Measurements from ENCODE around the gene TBC1D23. TPM values are rescaled to one million over a fixed set of nuclear protein-coding genes. Genes with fewer than 3 reads are reported as not detected.
"Not testable (repeated sequence)": the region's sequence is repeated elsewhere in the genome, so short reads cannot be mapped to it uniquely, and the experiment has no call there.

The TBC1D23 gene
- total RNA-seq, 1 donor from 2014 or later: 25.1 TPM

- no peak for ATAC-seq
Measured at GRCh38 chr3:100310355-100310965, 49.7 kb downstream of the TBC1D23 start.

GRCh38 chr3:100311011-100311410 is 50.2 kb downstream of the TBC1D23 start:
- no peak for ATAC-seq

GRCh38 chr3:100316641-100317069 is 55.9 kb downstream of the TBC1D23 start:
- peak; percentile 88 for ATAC-seq

GRCh38 chr3:100317912-100318311 is 57.1 kb downstream of the TBC1D23 start:
- no peak for ATAC-seq

- ATAC-seq: no peak
Measured at GRCh38 chr3:100319951-100320350, 59.2 kb downstream of the TBC1D23 start.

- ATAC-seq: no peak
Measured at GRCh38 chr3:100324044-100324443, 63.3 kb downstream of the TBC1D23 start.

GRCh38 chr3:100325827-100326226 is 65.0 kb downstream of the TBC1D23 start:
- ATAC-seq: no peak

- not testable (repeated sequence) for ATAC-seq
Measured at GRCh38 chr3:100327377-100327776, 66.6 kb downstream of the TBC1D23 start.

GRCh38 chr3:100329800-100330489 is 69.2 kb downstream of the TBC1D23 start:
- ATAC-seq: no peak

- ATAC-seq: no peak
Measured at GRCh38 chr3:100330651-100331050, 69.9 kb downstream of the TBC1D23 start.

- no peak for ATAC-seq
Measured at GRCh38 chr3:100331660-100332059, 70.9 kb downstream of the TBC1D23 start.

GRCh38 chr3:100333051-100333450 is 72.3 kb downstream of the TBC1D23 start:
- no peak for ATAC-seq

- no peak for ATAC-seq
Measured at GRCh38 chr3:100333970-100334487, 73.2 kb downstream of the TBC1D23 start.

- ATAC-seq: peak; percentile 94
Measured at GRCh38 chr3:100334488-100335351, 73.9 kb downstream of the TBC1D23 start, which contains the start of gene NIT2. NIT2 (plus strand) TSS chr3:100334757; CDS start chr3:100334792, 35 bp downstream.

GRCh38 chr3:100335434-100335833 is 74.6 kb downstream of the TBC1D23 start:
- peak; percentile 51 for ATAC-seq

GRCh38 chr3:100336229-100336628 is 75.4 kb downstream of the TBC1D23 start:
- ATAC-seq: not testable (repeated sequence)

GRCh38 chr3:100338911-100339310 is 78.1 kb downstream of the TBC1D23 start:
- ATAC-seq: no peak

- no peak for ATAC-seq
Measured at GRCh38 chr3:100339786-100340185, 79.0 kb downstream of the TBC1D23 start.

GRCh38 chr3:100340527-100340926 is 79.7 kb downstream of the TBC1D23 start:
- ATAC-seq: no peak

GRCh38 chr3:100348727-100349126 is 87.9 kb downstream of the TBC1D23 start:
- no peak for ATAC-seq

- ATAC-seq: not testable (repeated sequence)
Measured at GRCh38 chr3:100351770-100352169, 91.0 kb downstream of the TBC1D23 start.

GRCh38 chr3:100352296-100353231 is 91.8 kb downstream of the TBC1D23 start:
- ATAC-seq: peak; percentile 32
